Astrocyte (in vitro differentiated cells and primary cell): Measurements from ENCODE around the gene SRPK3.

Source experiments
- CTCF ChIP-seq: IDR thresholded peaks from 2 replicates; pipeline ENCODE4 v1.5.1; 2011; ENCODE audit warnings: low read depth, mild to moderate bottlenecking, inconsistent platforms, low read length, moderate library complexity; ENCODE audit not compliant: insufficient read depth
- EZH2 ChIP-seq: IDR thresholded peaks from 2 replicates; pipeline ENCODE4 v1.6.1; 2012; ENCODE audit warnings: mild to moderate bottlenecking, low read length, inconsistent platforms; ENCODE audit not compliant: insufficient read depth

DNA sequence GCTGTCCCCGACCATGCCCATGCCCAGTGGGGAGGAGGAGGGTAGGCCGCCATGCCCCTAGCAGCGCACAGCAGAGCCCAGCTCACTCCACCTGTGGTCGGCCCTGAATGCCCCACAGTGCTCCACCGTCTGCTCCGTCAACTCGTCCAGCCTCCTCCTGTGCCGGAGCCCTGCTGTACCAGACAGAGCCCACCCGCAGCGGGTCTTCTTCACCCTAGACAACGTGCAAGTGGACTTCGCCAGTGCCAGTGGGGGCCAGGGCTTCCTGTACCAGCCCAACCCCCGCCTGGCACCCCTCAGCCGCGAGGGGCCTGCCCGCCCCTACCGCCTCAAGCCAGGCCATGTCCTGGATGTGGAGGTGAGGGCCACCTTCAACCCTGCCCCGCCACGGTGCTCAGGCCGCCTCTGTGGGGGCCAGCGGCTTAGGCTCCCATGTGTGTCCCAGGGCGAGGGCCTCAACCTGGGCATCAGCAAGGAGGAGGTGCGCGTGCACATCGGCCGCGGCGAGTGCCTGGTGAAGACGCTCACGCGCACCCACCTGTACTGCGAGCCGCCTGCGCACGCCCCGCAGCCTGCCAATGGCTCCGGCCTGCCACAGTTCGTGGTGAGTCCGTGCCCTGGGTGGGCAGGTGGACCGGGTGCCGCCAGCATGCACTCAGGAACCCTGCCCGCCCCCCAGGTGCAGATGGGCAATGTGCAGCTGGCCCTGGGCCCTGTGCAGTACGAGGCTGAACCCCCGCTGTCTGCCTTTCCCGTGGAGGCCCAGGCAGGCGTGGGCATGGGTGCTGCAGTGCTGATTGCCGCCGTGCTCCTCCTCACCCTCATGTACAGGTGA lies 6.9 kb upstream of the SRPK3 start:
- TF ChIP-seq CTCF (no peak), EZH2 (no peak)
